Muscle of leg (tissue), 11 donors: ENCODE measurements around the gene HAPLN1. TPM values are rescaled to one million over a fixed set of nuclear protein-coding genes. Genes with fewer than 3 reads are reported as not detected.
A peak's percentile ranks its signal among the peaks of the same experiment; 100 is the strongest.

Experiments
- DNase-seq: peaks from one replicate; pipeline ENCODE4 v3.0.0; 2013
- H3K27ac ChIP-seq: one replicate; pipeline ENCODE4 v1.5.1; 2013; ENCODE audit warnings: mild to moderate bottlenecking, low read length, control low read depth
- H3K27me3 ChIP-seq: one replicate; pipeline ENCODE4 v1.6.1; 2013; ENCODE audit warnings: low read length; ENCODE audit not compliant: control insufficient read depth, insufficient read depth
- H3K36me3 ChIP-seq: one replicate; pipeline ENCODE4 v1.6.1; 2013; ENCODE audit warnings: low read length; ENCODE audit not compliant: control insufficient read depth, insufficient read depth
- H3K4me1 ChIP-seq: one replicate; pipeline ENCODE4 v1.6.1; 2013; ENCODE audit warnings: low read length; ENCODE audit not compliant: control insufficient read depth, insufficient read depth
- H3K4me3 ChIP-seq: one replicate; pipeline ENCODE4 v1.5.1; 2013; ENCODE audit warnings: low read length, control low read depth
- H3K9me3 ChIP-seq: replicated peaks from 2 replicates; pipeline ENCODE4 v1.6.1; 2013; ENCODE audit warnings: low read depth, low read length; ENCODE audit not compliant: control insufficient read depth
- WGBS: methylation state at CpG from one replicate; pipeline ENCODE4 v1.1.5; 2013; ENCODE audit warnings: missing lambda C conversion rate; ENCODE audit not compliant: insufficient coverage; 5-methylcytosine and 5-hydroxymethylcytosine counted together
- polyA plus RNA-seq, 8 donors: library from polyadenylated mRNA; unstranded; fragments of 120-200 nt; gene quantifications; one replicate each; pipeline versions ENCODE4 v1.2.1 to v1.2.3, GENCODE V29; 2013; ENCODE audit warnings: inconsistent platforms in 1 of 8, low replicate concordance in 1 of 8; ENCODE audit not compliant: insufficient read length in 8 of 8, insufficient read depth in 1 of 8
- total RNA-seq: library from RNA; stranded (reverse); fragments of 120-200 nt; gene quantifications from one replicate; pipeline ENCODE4 v1.2.4, GENCODE V29; 2013

The HAPLN1 gene
- total and polyA plus RNA-seq, 9 donors = 0.29 to 2.3 (median 0.45) TPM

DNA sequence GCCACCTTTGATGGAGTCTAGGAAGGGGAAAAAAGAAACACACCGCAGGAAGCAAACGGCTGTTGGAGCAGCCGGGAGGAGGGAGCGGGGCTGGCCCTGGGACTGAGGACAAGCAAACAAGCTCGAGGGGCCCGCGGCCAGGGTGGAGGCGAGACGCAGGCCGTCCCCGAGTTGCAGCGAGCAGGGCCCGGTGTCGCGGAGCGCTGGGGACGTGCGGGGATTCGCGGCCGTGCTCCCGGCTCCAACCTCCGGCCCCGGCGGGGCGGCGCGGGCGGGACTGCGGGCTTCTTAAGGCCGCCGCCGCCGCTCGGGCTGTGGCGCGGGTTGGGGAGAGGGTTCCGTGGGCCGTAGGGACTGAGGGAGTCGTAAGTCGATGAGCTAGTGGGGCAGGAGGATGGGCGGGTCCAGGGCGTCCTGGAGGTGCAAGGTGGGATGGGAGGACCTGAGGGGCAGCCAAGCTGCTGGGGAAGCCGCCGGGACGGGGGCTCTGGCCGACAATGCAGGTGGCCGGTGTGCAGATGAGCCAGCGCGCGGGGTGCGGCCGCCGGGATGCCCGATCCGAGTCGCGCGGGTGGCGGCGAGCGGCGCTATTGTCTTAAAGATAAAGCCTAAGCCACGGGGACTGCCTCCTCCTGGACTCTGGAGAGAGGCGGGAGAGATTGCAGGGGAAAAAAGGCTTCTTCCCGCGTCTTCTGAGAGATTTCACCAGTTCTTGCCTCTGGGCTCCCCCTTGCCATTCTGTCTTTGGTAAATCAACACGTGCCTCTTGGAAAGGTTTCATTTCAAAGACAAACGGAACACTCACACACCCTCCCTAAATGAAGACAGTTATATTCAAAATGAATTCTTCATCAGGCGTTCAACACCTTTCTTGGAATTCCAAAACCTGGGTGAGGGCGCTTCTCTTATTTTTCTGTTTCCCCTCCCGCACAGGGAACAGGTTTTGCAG is 1.6 kb upstream of the HAPLN1 start:
- no peaks in the 10 kb centered on the region for H3K36me3 ChIP-seq
- H3K27ac ChIP-seq = no peak overlapping the region
- H3K4me1 ChIP-seq = peaks cover 13% of the 10 kb centered on the region
- H3K27me3 ChIP-seq = peaks cover 20% of the 10 kb centered on the region
- no peaks in the 10 kb centered on the region for H3K9me3 ChIP-seq
- under 1% methylated on average over 67 of the region's 72 CpGs for WGBS
- H3K4me3 ChIP-seq = peak overlapping the region; percentile 47
- DNase-seq = peak; percentile 69

DNA sequence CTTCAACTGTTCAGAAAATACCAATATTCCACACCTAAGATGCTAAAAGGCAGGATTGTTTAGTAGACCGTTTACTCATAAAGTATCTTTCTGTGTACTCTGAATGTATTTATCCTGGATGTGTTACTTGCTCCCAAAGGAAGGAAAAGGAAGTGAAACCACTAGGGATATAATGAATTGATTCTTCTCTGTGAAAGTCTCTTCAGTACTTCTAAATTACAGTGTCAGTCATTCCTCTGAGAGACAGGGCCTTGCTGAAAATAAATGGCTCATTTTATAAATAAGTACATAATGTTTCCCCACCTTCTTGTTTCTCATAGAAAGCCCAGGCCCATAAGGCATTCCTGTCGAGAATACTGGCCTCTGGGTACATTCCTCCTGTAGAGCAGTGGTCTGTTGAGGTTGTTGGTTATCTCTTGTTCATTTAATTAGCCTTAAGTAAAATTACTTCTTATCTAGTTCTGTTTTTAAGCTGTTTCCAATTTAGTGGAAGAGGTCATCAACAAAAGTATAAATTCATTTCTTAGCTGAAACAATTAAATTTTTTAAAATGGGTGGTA is 1.6 kb downstream of the HAPLN1 start:
- Histone ChIP-seq H3K36me3 (no peaks in the 10 kb centered on the region), H3K4me3 (no peak overlapping the region), H3K9me3 (no peaks in the 10 kb centered on the region), H3K27ac (no peak overlapping the region), H3K4me1 (peaks cover 13% of the 10 kb centered on the region), H3K27me3 (peaks cover 20% of the 10 kb centered on the region)
- no CpG with 5 or more reads among the region's 2 CpGs for WGBS
- DNase-seq = no peak

DNA sequence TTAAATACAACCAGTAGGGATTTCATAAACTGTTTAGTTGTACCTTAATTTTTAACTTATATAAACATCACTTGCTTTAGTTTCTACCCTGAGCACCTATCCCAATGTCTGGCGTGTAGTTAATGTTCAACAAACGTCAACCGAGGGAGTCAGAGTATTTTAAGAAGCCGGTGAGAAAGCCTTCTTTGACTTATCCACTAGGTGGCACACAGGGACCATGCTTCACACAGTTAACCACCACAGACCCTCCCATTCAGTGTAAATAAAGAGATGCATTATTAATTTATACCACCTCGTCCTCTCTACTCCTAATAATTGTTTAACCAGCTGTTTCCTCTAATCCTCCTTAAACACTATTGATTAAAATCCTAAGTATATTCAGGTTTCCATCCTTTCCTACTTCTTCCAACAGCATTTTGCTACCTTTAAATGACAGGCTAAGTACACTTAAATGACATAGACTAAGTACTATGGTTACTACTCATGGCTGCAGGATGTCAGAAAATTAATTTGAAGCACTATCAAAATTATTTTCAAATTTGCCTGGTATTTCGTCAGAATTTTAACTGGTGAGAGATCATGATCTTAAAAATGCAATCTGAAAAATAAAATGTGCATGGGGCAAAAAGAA is 2.3 kb downstream of the HAPLN1 start:
- DNase-seq = peak; percentile 75
- no CpG with 5 or more reads among the region's 6 CpGs for WGBS
- H3K4me1 ChIP-seq = peaks cover 13% of the 10 kb centered on the region
- H3K4me3 ChIP-seq = no peak overlapping the region
- no peak overlapping the region for H3K27ac ChIP-seq
- H3K27me3 ChIP-seq = peaks cover 20% of the 10 kb centered on the region
- H3K36me3 ChIP-seq = no peaks in the 10 kb centered on the region
- no peaks in the 10 kb centered on the region for H3K9me3 ChIP-seq

DNA sequence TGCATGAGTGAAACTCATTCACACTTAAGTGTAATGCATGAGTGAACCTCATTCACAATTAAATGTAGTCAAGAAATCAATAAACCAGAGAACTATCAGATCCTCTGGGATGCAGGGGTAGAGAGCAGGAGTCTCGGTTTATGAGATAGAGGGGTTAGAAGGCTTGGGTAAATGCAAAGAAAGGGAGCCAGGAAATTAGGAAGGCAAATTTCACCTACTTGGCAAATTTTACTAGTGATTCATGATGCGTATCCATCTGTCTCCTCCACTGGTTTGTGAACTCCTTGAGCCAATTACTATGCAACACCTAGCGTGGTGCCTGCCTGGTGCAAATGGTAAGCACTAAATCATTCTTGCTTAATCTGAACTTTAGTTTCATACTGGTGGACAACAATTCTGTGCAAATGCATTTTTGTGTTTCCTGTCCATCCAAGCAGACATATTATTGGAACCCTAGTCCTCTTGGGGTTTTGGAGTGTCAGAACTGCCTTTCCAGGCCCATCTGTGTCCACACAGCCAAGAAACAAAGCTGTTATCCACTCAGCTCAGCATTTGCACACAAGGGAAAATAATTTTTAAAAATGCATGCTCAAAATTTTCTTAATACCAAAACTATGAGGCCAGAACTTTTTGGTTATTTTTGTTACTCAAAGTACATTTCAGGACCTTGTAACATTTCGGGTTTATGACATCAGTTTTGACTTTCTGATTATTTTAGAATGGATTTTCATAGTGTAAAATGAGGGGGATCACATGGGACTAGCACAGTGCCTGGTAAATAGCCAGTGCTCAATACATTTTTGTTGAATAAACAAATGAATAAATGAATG is 5.2 kb downstream of the HAPLN1 start:
- no peak overlapping the region for H3K4me3 ChIP-seq
- H3K27ac ChIP-seq = no peak overlapping the region
- no peaks in the 10 kb centered on the region for H3K36me3 ChIP-seq
- no peaks in the 10 kb centered on the region for H3K27me3 ChIP-seq
- DNase-seq = peak; percentile 27
- no peaks in the 10 kb centered on the region for H3K9me3 ChIP-seq
- 55% methylated on average over 3 of the region's 4 CpGs for WGBS
- H3K4me1 ChIP-seq = no peaks in the 10 kb centered on the region

DNA sequence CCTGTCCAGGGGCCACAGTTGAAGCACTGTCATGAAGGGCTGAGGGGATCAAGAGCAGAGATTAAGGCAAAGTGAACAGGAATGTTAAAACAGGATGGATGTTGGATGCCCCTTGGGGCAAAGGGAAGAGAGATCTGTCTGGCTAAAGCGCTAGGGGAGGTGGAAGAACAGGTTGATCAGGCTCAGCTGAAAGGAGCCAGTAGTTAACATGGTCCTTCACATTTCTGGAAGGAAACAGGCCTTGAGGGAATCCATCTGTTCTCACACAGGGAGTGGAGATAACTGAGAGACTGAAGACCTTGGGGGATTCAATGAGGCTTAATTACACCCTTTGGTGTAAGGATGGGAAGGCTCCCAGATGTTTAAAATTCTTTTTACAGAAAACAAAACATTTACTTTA is 5.8 kb downstream of the HAPLN1 start:
- WGBS = 89% methylated on average over 1 of the region's 1 CpG
- no peaks in the 10 kb centered on the region for H3K27me3 ChIP-seq
- no peaks in the 10 kb centered on the region for H3K9me3 ChIP-seq

DNA sequence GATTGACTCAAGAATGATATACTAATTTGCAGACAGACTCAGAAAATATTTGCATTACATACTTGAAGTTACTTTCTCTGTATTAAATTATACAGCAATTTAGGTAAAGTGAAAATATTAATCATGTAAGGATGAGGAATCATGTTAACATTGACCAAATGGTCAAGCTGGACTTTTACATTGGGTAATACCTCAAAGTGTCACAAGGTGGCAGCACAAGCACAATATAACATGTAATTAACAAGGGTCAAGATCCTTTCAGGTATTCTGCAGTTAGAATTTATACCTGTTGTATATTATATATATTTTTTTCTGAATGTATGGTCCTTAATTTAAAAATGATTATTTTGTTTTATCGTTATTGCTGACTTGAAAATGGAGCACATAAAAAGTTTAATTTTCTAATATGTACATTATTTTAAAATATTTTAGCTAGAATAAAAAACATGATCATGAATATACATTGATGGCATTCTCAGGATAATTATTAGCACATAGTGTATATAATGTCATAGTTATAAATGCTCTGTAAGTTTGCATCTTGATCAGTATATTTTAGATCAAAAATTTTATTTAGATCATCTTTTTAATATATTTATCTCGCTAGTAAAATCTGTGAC is 8.6 kb downstream of the HAPLN1 start:
- WGBS = no CpG with 5 or more reads among the region's 2 CpGs
- no peak overlapping the region for H3K27ac ChIP-seq
- no peaks in the 10 kb centered on the region for H3K9me3 ChIP-seq
- no peaks in the 10 kb centered on the region for H3K4me1 ChIP-seq
- H3K4me3 ChIP-seq = no peak overlapping the region
- H3K36me3 ChIP-seq = no peaks in the 10 kb centered on the region
- DNase-seq = peak; percentile 40
- H3K27me3 ChIP-seq = no peaks in the 10 kb centered on the region

More for the DNA sequence above, 5.8 kb downstream of the HAPLN1 start:
- H3K4me1 ChIP-seq = no peaks in the 10 kb centered on the region
- DNase-seq = no peak
- no peak overlapping the region for H3K27ac ChIP-seq
- no peaks in the 10 kb centered on the region for H3K36me3 ChIP-seq
- no peak overlapping the region for H3K4me3 ChIP-seq

DNA sequence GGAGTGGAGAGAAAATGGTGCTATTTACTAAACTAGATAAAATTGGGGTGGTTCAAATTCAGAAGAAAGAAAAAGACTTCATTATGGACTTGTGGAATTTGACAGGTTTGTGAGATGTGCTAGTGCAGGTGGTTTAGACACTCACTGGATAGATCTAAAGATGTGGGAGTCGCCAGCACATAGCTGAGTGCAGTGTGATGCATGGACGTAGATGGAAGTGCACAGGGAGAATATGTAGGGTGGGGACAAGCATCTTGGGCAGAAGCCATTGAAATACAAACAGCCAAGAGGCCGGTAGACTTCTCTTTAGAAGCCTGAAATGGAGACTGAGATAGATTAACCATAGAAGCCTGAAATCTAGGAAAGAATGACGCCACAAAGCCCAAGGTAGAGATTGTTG is 10.7 kb downstream of the HAPLN1 start:
- Histone ChIP-seq H3K27ac (no peak overlapping the region), H3K36me3 (no peaks in the 10 kb centered on the region), H3K9me3 (no peaks in the 10 kb centered on the region), H3K27me3 (no peaks in the 10 kb centered on the region), H3K4me1 (no peaks in the 10 kb centered on the region), H3K4me3 (no peak overlapping the region)
- no peak for DNase-seq
- WGBS = 53% methylated on average over 4 of the region's 4 CpGs

DNA sequence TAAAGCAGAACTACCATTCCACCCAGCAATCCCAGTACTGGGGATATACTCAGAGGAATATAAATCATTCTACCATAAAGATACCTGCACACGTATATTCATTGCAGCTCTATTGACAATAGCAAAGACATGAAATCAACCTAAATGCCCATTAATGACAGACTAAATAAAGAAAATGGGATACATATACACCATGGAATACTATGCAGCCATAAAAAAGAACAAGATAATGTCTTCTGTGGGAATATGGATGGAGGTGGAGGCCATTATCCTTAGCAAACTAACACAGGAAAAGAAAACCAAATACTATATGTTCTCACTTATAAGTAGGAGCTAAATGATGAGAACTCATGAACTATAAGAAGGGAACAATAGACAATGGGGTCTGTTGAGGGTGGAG is 12.5 kb downstream of the HAPLN1 start:
- H3K27me3 ChIP-seq = no peaks in the 10 kb centered on the region
- H3K36me3 ChIP-seq = no peaks in the 10 kb centered on the region
- no peaks in the 10 kb centered on the region for H3K9me3 ChIP-seq
- H3K4me1 ChIP-seq = no peaks in the 10 kb centered on the region
- no peak overlapping the region for H3K27ac ChIP-seq
- no peak overlapping the region for H3K4me3 ChIP-seq
- no peak for DNase-seq
- no CpG with 5 or more reads among the region's 1 CpG for WGBS

DNA sequence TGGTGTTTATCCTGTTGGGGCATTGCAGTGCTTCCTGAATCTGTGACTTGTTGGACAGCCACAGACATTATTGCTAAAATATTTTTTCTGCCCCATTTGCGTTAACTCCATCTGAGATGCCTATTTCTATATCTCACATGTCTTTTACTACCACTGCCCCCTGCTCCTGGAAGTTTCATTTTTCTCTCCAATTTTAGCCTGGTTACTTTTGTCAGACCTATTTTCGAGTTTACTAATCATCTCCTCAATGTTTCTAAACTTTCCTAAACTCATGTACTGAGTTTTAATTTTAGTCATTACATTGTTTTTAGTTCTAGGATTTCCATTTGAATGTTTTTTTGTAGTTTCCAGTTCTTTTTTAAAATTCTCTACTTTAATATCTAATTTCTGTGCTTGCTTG is 17.6 kb downstream of the HAPLN1 start:
- H3K4me1 ChIP-seq = no peaks in the 10 kb centered on the region
- no peak overlapping the region for H3K4me3 ChIP-seq
- H3K27ac ChIP-seq = no peak overlapping the region
- no peaks in the 10 kb centered on the region for H3K36me3 ChIP-seq
- WGBS = 100% methylated on average over 1 of the region's 2 CpGs
- no peaks in the 10 kb centered on the region for H3K9me3 ChIP-seq
- DNase-seq = no peak
- no peaks in the 10 kb centered on the region for H3K27me3 ChIP-seq
